Measurements from ENCODE around the gene RNPEPL1.
"Not testable (repeated sequence)": the region's sequence is repeated elsewhere in the genome, so short reads cannot be mapped to it uniquely, and the experiment has no call there.

Gene RNPEPL1

DNA sequence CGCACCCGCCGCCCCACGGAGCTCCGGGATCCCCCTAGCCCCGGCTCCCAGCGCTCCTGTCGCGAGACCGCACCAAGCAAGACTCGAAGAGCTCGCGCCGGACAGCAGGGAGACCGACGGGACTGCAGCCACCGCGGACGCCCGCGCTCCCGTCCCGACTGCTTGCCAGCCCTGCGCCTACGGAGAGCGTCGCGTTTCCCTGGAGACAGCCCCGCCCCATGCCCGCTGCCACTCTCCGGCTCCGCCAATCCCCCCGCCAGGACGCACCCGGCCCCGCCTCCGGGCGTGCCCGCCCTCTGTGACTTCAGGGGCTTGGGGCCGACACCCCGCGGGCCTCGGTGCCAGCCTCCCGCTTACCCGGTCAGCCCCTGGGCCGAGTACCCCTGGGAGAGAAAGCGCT lies 10.5 kb upstream of the RNPEPL1 start, which contains the start of gene ANKMY1:
Gene ANKMY1, minus strand, starts transcription at position 181 of the 400 bp plus-strand sequence. CDS start 653 bp downstream, outside the sequence.
- H3K36me3 Mint-ChIP-seq = peaks cover 31% of the 10 kb centered on the region
- peak within 1 kb of the TSS; percentile 91 for H3K4me3 Mint-ChIP-seq
- no peak for ATAC-seq
- peaks cover 52% of the 10 kb centered on the region for H3K4me1 Mint-ChIP-seq
- H3K27ac Mint-ChIP-seq = peak within 1 kb of the TSS; percentile 46
- no peaks in the 10 kb centered on the region for H3K9me3 Mint-ChIP-seq
- H3K27me3 Mint-ChIP-seq = no peaks in the 10 kb centered on the region

DNA sequence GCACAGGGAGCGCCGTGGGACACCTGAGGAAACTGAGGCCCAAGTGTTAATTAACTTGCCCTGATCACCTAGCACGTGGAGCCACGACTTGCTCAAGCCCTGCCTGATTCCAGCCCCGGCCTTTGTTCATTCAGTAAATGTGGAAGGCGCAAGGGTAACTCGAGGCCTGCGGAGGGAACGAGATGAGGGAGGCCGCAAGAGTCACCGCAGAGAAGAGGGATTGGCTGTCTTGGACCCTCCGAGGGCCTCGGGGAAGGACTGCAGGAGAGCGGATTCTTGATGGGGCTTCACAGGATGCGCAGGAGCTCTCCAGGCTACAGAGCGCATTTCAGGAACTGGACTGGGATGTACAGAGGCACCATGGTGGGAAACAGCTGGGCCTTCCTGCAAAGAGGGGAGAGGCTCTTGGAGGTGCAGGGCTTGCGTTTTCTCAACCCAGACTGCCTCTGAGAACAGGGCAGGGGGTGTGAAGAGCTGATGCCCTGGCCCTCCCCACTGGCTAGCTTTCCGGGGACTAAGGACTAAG lies 10.0 kb upstream of the RNPEPL1 start:
- Mint-ChIP-seq H3K27me3 (no peaks in the 10 kb centered on the region), H3K4me1 (peaks cover 52% of the 10 kb centered on the region), H3K9me3 (no peaks in the 10 kb centered on the region), H3K36me3 (peaks cover 31% of the 10 kb centered on the region), H3K4me3 (peak overlapping the region; percentile 91), H3K27ac (peak overlapping the region; percentile 46)
- ATAC-seq = no peak

DNA sequence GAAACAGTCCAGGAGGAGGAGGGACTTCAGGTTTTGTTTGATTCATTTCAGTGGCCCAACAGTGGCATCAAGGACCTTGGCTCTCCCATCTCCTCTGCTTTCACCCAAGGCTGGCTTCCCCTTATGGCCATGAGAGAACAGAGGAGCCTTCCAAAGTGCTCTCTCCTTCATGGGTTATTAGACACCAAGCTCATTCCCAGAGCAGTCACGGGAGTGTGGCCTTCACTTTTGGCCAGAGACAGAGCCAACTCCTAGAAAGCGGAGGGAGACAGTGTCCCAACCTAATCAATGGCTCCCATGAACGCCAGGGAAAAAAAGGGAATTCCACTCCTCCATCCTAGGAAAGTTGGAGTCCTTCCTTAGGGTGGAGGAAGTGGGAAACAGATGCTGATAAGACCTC lies 9.0 kb upstream of the RNPEPL1 start:
- H3K9me3 Mint-ChIP-seq = no peaks in the 10 kb centered on the region
- H3K4me3 Mint-ChIP-seq = peak overlapping the region; percentile 91
- H3K36me3 Mint-ChIP-seq = peaks cover 34% of the 10 kb centered on the region
- H3K4me1 Mint-ChIP-seq = peaks cover 55% of the 10 kb centered on the region
- no peak for ATAC-seq
- H3K27me3 Mint-ChIP-seq = no peaks in the 10 kb centered on the region
- H3K27ac Mint-ChIP-seq = peak overlapping the region; percentile 89

DNA sequence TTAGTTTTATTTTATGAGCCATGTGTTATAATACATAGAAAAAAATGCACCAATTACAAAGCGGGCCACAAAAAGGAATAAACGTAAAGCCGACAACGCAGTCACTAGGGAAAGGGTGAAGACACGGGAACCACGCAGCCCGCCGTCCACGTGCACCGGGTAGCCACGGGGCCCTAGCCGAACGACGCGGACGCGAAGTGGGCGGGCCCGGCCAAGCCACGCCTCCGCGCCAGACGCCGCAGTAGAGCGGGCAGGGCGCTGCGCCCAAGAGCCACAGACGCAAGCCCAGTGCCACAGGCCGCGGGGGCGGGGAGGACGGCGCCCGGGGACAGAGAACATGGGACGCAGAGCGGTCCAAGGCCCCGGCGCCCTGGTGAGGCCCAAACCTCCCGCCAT lies 8.2 kb upstream of the RNPEPL1 start, which contains the start of gene DUSP28:
Gene DUSP28, plus strand, starts transcription at position 274 of the 396 bp plus-strand sequence. CDS start 328 bp downstream, outside the sequence.
- H3K36me3 Mint-ChIP-seq = peaks cover 41% of the 10 kb centered on the region
- H3K9me3 Mint-ChIP-seq = no peaks in the 10 kb centered on the region
- peak within 1 kb of the TSS; percentile 89 for H3K27ac Mint-ChIP-seq
- no peaks in the 10 kb centered on the region for H3K27me3 Mint-ChIP-seq
- peaks cover 62% of the 10 kb centered on the region for H3K4me1 Mint-ChIP-seq
- ATAC-seq = peak; percentile 86
- peak within 1 kb of the TSS; percentile 91 for H3K4me3 Mint-ChIP-seq

DNA sequence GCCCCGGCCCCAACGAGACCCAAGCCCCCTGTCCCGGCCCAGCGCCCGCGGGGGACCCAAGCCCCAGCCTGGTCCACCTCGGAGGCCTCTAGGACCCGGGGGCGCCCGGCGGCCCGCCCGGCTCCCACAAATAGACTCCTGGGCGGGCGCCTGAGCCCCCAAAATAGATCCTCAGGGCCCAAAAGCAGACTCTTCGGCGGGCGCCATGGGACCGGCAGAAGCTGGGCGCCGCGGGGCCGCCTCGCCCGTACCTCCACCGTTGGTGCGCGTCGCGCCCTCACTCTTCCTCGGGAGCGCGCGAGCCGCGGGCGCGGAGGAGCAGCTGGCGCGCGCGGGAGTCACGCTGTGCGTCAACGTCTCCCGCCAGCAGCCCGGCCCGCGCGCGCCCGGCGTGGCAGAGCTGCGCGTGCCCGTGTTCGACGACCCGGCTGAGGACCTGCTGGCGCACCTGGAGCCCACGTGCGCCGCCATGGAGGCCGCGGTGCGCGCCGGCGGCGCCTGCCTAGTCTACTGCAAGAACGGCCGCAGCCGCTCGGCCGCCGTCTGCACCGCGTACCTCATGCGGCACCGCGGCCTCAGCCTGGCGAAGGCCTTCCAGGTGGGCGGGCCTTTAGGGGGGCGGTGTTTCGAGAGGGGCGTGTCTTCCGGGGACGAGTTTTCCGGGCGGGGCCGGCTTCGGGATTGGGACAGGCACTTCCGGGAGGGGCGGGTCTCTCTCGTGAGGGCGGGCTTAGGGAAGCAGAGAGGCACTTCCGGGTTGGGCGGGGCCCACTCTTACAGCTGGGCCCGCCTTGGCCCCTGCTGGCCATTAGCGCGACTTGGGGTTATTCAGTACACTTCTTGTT lies 7.6 kb upstream of the RNPEPL1 start:
- Mint-ChIP-seq H3K27ac (peak overlapping the region; percentile 89), H3K4me1 (peaks cover 64% of the 10 kb centered on the region), H3K27me3 (no peaks in the 10 kb centered on the region), H3K9me3 (no peaks in the 10 kb centered on the region), H3K36me3 (peaks cover 41% of the 10 kb centered on the region), H3K4me3 (peak overlapping the region; percentile 91)
- ATAC-seq = peak; percentile 87

DNA sequence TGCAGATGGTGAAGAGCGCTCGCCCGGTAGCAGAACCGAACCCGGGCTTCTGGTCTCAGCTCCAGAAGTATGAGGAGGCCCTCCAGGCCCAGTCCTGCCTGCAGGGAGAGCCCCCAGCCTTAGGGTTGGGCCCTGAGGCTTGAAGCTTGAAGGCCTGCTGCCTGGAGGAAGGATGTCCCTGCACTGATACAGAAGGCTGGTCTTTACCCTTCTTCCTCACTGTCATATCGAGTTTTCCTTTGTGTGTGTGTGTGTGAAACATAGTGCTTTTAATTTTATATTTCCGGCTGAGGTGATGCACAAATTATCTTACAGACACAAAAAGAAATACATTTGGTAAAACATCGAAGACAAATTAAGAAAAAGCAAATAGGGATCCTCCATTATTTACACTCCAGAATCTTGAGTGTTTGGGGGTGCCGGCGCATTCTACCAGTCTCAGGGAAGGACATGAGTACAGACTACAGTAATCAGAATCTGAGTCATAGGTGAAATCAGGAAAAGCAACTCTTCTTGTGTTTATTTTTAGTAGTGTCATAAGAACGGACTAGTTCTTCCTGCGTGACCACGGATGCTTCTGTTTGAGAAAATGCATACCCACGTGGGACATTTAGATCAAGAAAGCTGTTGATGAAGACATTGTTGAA lies 6.8 kb upstream of the RNPEPL1 start:
- Mint-ChIP-seq H3K27ac (peak overlapping the region; percentile 89), H3K27me3 (no peaks in the 10 kb centered on the region), H3K4me3 (peak overlapping the region; percentile 91), H3K36me3 (peaks cover 39% of the 10 kb centered on the region), H3K4me1 (peaks cover 69% of the 10 kb centered on the region), H3K9me3 (no peaks in the 10 kb centered on the region)
- peak; percentile 0 for ATAC-seq

DNA sequence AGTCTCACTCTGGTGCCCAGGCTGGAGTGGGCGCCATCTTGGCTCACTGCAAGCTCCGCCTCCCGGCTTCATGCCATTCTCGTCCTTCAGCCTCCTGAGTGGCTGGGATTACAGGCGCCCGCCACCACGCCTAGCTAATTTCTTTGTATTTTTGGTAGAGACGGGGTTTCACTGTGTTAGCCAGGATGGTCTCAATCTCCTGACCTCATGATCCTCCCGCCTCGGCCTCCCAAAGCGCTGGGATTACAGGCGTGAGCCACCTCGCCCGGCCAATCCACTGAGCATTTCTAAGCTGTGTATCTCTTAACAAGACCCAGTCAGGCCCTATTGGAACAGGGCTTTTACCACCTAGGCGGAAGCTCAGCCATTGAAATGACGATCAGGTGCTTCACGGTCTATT lies 5.1 kb upstream of the RNPEPL1 start:
- not testable (repeated sequence) for ATAC-seq, H3K9me3 Mint-ChIP-seq, H3K27ac Mint-ChIP-seq, H3K4me3 Mint-ChIP-seq, H3K27me3 Mint-ChIP-seq
- Mint-ChIP-seq H3K36me3 (peaks cover 32% of the 10 kb centered on the region), H3K4me1 (peaks cover 73% of the 10 kb centered on the region)

DNA sequence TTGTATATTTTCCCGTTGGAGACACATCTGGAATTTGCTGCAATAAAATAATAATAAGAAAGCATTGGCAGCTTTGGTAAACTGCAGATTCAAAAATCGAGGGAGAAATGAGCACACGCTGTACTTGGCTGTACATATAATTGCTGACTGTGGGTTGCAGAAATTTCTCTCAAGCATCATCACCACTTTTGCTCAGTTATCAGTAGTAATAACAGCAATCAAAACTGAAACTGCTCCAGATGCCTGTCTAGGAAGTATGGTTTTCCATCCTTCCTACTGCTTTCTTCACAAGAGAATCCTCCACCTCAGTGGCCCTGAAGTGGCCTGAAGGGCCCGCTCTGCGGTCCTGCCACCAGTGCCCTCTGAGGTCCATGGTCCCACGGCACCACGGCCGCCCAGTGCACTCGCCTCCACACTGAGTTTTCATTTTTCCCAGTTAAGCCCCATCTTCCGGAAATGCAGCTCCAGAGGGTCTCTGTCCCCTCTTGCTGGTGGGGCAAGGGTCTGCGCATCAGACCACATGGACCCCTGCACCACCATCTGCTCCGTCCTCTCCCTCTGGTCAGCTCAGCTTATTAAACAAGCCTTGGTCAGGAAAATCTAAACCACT lies 4.2 kb upstream of the RNPEPL1 start:
- Mint-ChIP-seq H3K27me3 (no peaks in the 10 kb centered on the region), H3K4me3 (no peak overlapping the region), H3K36me3 (peaks cover 24% of the 10 kb centered on the region), H3K9me3 (no peaks in the 10 kb centered on the region), H3K4me1 (peaks cover 66% of the 10 kb centered on the region), H3K27ac (peak overlapping the region; percentile 97)
- no peak for ATAC-seq

DNA sequence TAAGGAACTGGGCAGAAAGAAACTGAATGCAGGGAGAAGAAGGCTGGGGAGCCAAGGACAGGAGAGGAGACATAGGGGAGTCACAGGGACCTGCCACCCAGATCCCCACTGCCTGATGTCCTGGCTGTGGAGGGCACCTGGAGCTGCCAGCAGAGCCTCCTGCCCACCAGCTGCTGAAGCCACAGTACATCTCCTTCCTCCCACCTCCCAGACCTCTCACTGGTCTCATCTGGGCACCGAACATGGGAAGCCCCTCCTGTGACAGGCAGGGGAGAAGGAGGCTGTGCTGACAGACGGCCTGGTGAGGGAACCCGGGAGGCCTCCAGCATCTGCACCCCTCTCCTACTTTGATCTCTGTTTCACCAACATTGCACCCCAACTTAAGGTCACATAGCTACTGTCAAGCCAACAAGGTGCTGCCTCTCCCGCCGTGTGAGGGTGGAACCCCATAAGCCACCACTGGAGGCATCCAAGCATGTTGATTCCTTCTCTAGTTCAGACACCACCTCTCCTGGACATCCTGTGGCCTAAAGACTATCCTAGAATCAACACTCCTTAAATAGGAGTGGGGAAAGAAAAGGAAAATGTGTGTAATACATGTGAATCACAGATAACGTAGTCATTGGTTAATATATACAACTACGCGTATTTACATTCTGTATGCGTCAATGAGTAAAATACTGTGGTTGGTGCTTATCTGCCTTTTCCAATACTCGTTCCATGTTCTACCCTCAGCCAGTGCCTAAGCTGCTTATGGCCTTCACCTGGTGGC lies 3.5 kb upstream of the RNPEPL1 start:
- Mint-ChIP-seq H3K27me3 (no peaks in the 10 kb centered on the region), H3K9me3 (no peaks in the 10 kb centered on the region), H3K4me3 (peak overlapping the region; percentile 89), H3K4me1 (peaks cover 66% of the 10 kb centered on the region), H3K27ac (peak overlapping the region; percentile 97), H3K36me3 (peaks cover 18% of the 10 kb centered on the region)
- ATAC-seq = no peak

DNA sequence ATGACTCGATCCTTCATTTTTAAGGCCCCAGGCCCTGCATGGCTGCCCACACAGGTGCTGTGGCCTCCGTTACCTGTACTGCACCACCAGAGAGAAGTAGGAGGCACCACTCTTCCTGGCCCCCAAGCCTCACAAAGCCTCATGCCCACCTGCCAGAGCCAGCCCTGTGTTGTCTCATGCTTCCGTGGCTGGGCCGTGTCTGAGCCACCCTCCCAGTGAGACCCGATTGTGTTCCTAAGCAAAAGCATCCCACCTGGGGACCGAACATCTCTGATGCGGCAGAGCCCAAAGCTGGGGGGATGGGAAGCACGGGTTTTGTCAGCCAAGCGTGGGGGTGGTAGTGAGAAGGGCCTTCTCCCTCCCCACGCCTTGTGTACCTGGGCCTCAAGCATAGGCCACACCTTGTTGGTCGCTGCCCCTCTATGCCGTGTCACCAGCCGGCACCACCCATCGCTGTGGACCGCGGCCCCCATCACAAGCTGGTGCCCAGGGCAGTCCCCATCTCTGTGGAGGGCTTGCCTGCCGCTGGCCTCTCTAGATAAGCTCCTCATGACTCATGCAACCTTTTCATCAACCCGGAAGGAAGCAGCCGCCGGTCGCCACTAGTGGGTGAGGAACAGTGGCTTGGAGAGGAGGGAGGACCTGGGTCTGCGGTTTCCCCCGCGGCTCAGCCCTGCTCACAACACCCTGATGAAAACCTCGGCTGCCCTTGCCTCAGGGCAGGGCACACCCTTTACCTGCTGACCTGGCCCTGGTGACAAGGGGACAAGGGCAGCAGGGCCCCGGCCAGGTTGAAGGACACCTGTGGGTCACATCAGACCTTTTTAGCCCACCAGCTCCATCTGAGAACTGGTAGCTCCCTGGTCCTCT lies 2.7 kb upstream of the RNPEPL1 start:
- peak overlapping the region; percentile 97 for H3K27ac Mint-ChIP-seq
- H3K4me3 Mint-ChIP-seq = peak overlapping the region; percentile 89
- peaks cover 70% of the 10 kb centered on the region for H3K4me1 Mint-ChIP-seq
- H3K36me3 Mint-ChIP-seq = peaks cover 20% of the 10 kb centered on the region
- H3K27me3 Mint-ChIP-seq = no peaks in the 10 kb centered on the region
- ATAC-seq = peak; percentile 73
- no peaks in the 10 kb centered on the region for H3K9me3 Mint-ChIP-seq

DNA sequence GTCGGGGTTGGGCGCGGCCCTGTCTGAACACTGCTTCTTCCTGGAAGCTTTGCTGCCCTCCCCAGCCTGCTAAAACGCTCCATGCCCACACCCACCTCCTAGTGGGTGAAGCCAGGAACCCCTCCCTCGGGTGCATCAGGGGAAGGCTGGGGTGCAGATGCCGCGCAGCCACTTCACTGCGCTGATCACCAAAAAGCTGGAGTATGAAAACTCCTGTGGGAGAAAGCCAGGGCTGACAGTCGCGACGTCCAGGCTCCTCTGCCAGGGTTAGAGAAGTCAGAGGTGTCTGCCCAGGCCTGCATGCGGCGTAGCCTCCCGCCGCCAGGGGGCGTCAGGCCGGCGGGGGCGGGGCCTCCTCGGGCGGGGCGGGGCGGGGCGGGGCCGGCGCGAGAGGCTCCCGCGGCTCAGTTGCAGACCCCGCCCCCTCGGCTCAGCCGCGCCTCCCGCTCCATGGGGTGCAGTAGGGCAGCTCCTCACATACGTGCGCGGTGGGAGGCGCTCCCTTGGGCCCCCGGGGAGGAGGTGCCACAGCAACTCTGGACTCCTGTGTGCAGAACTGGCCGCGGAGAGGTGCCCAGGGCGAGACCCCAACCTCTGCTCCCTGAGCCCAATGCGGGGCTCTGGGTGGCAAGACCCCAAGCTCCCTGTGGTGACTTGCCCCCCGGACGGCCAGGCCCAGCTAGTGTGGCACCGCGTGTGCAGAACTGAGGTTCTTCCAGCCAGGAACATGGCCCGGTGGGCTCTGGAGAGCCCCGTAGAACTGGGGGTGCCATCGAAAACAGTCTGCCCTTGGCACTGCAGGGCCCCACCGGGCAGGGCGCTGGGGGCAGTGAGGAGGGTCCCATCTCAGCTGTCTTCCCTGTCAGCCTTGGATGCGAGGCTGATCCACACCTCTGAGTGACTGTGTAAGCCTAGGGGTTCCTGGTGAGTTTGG lies 1.8 kb upstream of the RNPEPL1 start:
- Mint-ChIP-seq H3K4me3 (peak overlapping the region; percentile 89), H3K27me3 (no peaks in the 10 kb centered on the region), H3K27ac (peak overlapping the region; percentile 97), H3K36me3 (peaks cover 24% of the 10 kb centered on the region), H3K9me3 (no peaks in the 10 kb centered on the region), H3K4me1 (peaks cover 75% of the 10 kb centered on the region)
- ATAC-seq = peak; percentile 82

DNA sequence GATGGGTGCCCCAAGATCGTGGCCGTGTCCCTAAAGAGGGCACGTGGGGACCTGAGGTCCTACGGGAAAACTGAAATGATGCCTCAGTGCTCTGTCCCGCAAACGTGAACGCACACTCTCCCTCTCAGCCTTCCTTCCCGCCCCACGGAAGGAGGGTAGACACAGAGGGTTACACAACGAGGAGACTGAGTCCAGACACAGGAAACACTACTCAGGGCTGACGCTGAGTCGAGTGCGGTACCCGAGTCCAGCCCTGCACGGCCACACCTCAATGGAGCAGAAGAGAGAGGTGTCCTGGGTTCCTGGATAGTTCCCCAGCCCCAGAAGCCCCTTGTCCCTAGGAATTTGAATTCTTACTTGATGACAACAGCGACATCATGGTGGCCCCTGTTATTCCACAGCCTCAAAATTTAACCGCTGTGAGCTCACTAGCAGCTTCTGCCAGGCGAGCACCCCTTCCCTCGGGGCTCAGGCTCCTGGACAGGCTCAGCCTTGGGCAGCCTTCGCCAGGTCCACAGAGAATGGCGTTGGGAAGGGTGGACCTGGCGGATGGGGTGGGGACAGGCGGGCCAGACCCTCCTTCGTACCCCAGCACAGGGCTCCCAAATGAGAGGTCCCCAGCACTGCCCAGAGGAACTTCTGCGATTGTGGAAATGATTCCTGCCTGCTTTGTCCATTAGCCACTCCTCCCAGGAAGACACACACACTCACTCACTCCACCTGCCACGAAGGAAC lies 980 bp upstream of the RNPEPL1 start:
- Mint-ChIP-seq H3K9me3 (no peaks in the 10 kb centered on the region), H3K36me3 (peaks cover 19% of the 10 kb centered on the region), H3K27ac (peak overlapping the region; percentile 97), H3K4me1 (peaks cover 69% of the 10 kb centered on the region), H3K4me3 (peak overlapping the region; percentile 89), H3K27me3 (no peaks in the 10 kb centered on the region)
- no peak for ATAC-seq

All from stimulated activated memory B cell treated with anti-CD40 and anti-IgM and Interleukin-4, amounts not matched to agents 10 μg/mL and 1 μg/mL and 100 μg/mL, for 72 hours (primary cell).